ENCODE data around the gene PRTG. TPM values are rescaled to one million over a fixed set of nuclear protein-coding genes. Genes with fewer than 3 reads are reported as not detected.
"Not testable (repeated sequence)": the region's sequence is repeated elsewhere in the genome, so short reads cannot be mapped to it uniquely, and the experiment has no call there.

Gene PRTG
- total and polyA plus RNA-seq, 2 donors, result 0.68 to 16.2 TPM

DNA sequence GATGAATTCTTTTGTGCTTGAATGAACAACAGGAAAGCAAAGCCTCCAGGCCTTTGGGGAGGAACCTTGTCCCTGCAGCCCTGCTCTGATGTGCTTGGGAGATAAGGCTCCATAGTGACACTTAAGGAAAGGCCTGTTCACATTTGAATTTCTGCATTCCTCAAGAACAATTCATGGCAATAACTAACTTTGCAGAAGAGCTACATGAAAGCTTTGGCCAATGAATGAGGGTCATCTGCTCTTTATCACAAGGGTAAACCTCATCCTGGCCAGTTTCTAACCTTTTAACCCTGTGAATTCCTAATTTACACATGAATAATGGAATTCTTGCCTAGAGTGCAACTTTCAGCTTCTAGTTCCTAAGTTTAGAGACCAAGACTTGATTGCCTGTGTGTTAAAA is 5.6 kb downstream of the PRTG start:
- H3K4me3 ChIP-seq (ENCODE audit: low read depth, low read length), result no peak overlapping the region
- H3K27ac ChIP-seq (ENCODE audit: low read depth), result no peak overlapping the region
- no peak for DNase-seq (ENCODE audit: extremely low spot score)
- no peaks in the 10 kb centered on the region for H3K36me3 ChIP-seq (ENCODE audit: insufficient read depth)
- H3K4me1 ChIP-seq (ENCODE audit: insufficient read depth), result no peaks in the 10 kb centered on the region

DNA sequence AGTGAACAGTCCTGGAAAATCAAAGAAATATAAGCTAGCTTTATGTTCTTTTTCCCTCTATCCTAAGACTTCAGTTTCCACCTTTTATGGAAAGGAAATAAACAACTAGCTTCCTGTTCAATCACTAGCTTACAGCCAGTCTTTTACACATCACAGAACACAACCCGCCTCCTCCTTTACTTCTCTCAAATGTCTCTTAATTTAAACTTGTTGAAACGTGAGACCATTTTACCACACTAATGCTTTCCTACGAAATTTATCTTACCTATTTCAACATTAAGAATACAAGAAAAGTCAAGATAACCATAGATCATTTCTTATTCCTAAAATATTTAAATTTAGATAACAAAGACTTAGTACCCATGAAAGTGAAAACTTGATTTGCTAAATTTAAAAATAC is 6.2 kb downstream of the PRTG start:
- H3K4me3 ChIP-seq (ENCODE audit: low read depth, low read length), result no peak overlapping the region
- WGBS, result 76% methylated on average over 3 of the region's 3 CpGs
- H3K27ac ChIP-seq (ENCODE audit: low read depth), result no peak overlapping the region
- no peaks in the 10 kb centered on the region for H3K36me3 ChIP-seq (ENCODE audit: insufficient read depth)
- no peaks in the 10 kb centered on the region for H3K4me1 ChIP-seq (ENCODE audit: insufficient read depth)
- DNase-seq (ENCODE audit: extremely low spot score), result no peak

DNA sequence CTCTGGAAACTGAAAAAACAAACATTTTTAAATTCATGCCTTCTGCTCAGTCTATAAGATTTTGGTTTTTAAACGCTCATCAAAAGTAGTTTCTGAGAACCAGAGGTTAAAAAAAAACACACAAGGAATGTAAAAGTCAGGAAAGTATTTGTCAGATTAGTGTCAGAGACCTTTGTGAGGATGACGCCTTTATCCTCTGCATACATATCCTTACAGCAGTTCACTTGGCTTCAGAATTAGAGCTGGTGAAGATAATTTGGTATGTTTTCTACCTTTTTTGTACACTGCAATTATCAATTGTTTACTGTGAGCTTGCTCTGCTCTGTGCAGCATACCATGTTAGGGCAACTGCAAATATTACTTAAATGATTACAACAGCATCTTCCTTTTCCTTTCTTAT is 8.3 kb downstream of the PRTG start:
- WGBS, result 55% methylated on average over 2 of the region's 2 CpGs
- no peak overlapping the region for H3K4me3 ChIP-seq (ENCODE audit: low read depth, low read length)
- no peak for DNase-seq (ENCODE audit: extremely low spot score)
- no peaks in the 10 kb centered on the region for H3K4me1 ChIP-seq (ENCODE audit: insufficient read depth)
- H3K36me3 ChIP-seq (ENCODE audit: insufficient read depth), result no peaks in the 10 kb centered on the region
- H3K27ac ChIP-seq (ENCODE audit: low read depth), result no peak overlapping the region

DNA sequence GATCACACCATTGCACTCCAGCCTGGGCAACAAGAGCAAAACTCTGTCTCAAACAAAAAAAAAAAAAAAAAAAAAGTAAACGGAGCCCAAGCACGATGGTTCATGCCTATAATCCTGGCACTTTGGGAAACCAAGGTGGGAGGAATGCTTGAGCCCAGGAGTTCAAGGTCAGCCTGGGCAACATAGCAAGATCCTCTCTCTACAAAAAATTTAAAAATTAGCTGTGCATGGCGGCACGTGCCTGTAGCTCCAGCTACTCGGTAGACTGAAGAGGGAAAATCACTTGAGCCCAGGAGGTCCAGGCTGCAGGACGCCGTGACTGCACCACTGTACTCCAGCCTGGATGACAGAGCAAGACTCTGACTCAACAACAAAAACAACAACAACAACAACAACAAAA is 9.5 kb downstream of the PRTG start:
- H3K4me3 ChIP-seq (ENCODE audit: low read depth, low read length); H3K36me3 ChIP-seq (ENCODE audit: insufficient read depth); H3K4me1 ChIP-seq (ENCODE audit: insufficient read depth); H3K27ac ChIP-seq (ENCODE audit: low read depth); DNase-seq (ENCODE audit: extremely low spot score): not testable (repeated sequence)
- 97% methylated on average over 7 of the region's 7 CpGs for WGBS

DNA sequence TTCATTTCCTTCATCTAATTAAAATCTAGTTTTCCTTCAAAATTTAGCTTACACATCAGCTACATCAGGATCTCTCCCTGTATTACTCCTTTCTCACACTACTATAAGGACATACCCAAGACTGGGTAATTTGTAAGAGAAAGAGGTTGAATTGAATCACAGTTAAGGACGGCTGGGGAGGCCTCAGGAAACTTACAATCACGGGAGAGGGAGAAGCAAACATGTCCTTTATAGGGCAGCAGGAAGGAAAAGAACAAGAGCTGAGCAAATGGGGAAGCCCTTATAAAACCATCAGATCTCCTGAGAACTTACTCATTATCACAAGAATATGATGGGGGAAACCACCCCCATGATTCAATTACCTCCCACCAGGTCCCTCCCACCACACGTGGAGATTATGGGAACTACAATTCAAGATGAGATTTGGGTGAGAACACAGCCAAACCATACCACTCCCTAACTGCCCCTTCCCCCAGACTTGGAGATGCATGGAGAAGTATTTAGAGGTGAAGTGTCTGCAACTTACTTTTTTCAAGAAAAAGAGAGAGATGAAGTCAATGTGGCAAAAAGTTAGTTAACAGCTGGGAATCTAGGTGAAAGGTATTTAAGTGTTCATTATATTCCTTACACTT is 21.3 kb downstream of the PRTG start:
- 28% methylated on average over 3 of the region's 3 CpGs for WGBS
- Histone ChIP-seq H3K4me3 (ENCODE audit: low read depth, low read length) (no peak overlapping the region), H3K36me3 (ENCODE audit: insufficient read depth) (no peaks in the 10 kb centered on the region), H3K4me1 (ENCODE audit: insufficient read depth) (no peaks in the 10 kb centered on the region), H3K27ac (ENCODE audit: low read depth) (no peak overlapping the region)
- DNase-seq (ENCODE audit: extremely low spot score), result no peak

DNA sequence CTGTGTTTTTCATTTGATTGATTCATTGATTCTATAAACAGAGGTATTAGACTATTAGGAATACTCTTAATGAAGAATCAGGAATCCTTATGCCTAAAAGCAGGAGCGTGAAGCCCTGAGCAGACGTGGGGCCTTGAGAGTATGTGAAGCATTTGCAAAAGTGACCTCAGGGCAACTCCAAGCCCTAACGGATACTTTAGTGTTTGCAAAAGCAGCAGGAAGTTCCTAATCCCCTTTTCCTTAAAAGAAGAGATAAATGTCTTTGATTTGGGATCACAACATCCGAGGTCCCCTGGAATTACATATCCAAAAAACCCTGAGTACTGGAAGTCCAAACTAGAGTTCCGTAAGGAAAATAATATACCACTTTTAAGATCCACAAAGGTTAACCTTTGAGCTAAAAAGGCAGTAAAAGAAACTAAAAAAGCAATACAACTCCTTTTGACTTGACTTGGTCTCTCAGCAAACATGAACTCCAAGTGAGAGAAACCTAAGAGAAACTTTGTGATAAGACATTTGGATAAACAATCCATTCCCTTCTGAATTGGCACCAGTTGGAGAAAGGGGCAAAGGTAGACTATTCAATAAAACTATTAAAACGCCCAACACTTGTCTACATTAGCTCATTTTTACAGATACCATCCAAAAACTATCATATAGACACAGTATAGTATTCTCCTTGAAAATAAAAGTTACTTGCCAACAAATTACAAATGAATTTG is 27.4 kb downstream of the PRTG start:
- Histone ChIP-seq H3K4me3 (ENCODE audit: low read depth, low read length) (no peak overlapping the region), H3K4me1 (ENCODE audit: insufficient read depth) (no peaks in the 10 kb centered on the region), H3K36me3 (ENCODE audit: insufficient read depth) (no peaks in the 10 kb centered on the region), H3K27ac (ENCODE audit: low read depth) (no peak overlapping the region)
- WGBS, result 55% methylated on average over 6 of the region's 6 CpGs
- DNase-seq (ENCODE audit: extremely low spot score), result no peak

DNA sequence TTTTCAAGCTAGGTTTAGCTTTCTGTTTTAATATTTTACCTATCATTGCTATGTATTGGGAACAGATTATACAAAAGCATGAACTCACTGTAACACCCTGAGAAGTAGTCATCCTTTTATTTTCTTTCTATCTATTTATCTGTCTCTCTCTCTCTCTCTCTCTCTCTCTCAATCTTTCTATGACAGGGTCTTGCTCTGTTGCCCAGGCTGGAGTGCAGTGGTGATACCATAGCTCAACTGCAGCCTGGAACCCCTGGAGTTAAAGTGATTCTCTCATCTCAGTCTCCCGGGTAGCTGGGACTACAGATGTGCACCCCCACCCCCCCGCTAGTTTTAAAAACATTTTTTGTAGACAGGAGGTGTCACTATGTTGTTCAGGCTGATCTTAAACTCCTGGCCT is 28.9 kb downstream of the PRTG start:
- Histone ChIP-seq H3K4me1 (ENCODE audit: insufficient read depth) (no peaks in the 10 kb centered on the region), H3K36me3 (ENCODE audit: insufficient read depth) (no peaks in the 10 kb centered on the region), H3K27ac (ENCODE audit: low read depth) (no peak overlapping the region), H3K4me3 (ENCODE audit: low read depth, low read length) (no peak overlapping the region)
- 51% methylated on average over 2 of the region's 2 CpGs for WGBS
- no peak for DNase-seq (ENCODE audit: extremely low spot score)

DNA sequence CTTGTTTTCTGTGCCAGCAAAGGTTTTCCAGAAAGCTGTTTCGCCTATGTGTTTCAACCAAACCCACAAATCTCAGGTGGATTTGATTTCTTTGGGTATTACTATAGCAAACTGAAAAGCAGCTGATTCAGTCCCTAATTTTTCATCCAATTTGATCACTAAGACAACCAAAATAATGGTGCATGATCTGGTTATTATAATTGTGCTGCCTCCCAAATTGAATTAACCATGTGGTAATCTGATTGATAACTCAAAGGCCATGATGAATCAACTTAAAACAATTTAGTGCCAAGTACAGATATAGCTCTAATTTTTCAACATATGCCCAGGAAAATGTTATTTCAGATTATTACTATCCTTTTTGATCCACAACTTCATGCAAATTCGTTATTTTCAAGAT is 30.6 kb downstream of the PRTG start:
- H3K4me3 ChIP-seq (ENCODE audit: low read depth, low read length), result no peak overlapping the region
- H3K4me1 ChIP-seq (ENCODE audit: insufficient read depth), result no peaks in the 10 kb centered on the region
- H3K36me3 ChIP-seq (ENCODE audit: insufficient read depth), result no peaks in the 10 kb centered on the region
- no peak overlapping the region for H3K27ac ChIP-seq (ENCODE audit: low read depth)
- DNase-seq (ENCODE audit: extremely low spot score), result no peak
- 88% methylated on average over 2 of the region's 2 CpGs for WGBS

DNA sequence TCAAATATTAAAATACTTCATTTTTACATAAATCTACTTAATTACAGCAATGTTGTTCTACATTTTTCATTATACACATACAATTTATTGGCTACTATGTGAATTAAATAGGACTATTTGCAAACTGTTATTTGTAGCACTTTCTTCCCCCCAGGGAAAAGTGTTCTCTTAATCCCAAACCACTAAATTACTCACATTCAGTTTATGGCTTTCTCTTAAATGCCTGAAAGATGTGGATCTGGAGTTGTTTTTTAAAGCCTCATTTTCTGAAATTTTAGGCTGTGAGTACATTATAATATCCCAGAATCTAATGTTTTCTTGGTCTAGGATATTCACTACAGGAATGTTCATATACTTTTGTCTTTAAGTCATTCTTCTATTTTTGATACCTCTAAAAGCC is 32.7 kb downstream of the PRTG start:
- H3K4me3 ChIP-seq (ENCODE audit: low read depth, low read length), result no peak overlapping the region
- H3K4me1 ChIP-seq (ENCODE audit: insufficient read depth), result no peaks in the 10 kb centered on the region
- H3K27ac ChIP-seq (ENCODE audit: low read depth), result no peak overlapping the region
- DNase-seq (ENCODE audit: extremely low spot score), result no peak
- H3K36me3 ChIP-seq (ENCODE audit: insufficient read depth), result no peaks in the 10 kb centered on the region

DNA sequence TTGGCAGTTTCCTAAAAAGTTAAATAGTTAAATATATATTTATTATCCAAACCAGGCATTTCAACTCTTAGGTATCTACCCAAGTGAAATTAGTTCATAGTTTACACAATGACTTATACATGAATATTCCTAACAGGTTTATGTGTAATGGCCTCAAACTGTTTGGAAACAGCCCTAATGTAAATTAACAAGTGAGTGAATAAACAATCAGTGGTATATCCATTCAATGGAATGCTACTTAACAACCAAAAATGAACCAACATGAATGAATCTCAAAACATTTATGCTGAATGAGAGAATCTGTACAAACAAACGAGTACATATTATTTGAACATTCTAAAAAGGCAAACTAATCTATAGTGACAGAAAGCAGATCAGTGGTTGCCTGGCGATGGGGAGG is 33.5 kb downstream of the PRTG start:
- Histone ChIP-seq H3K27ac (ENCODE audit: low read depth) (no peak overlapping the region), H3K4me1 (ENCODE audit: insufficient read depth) (no peaks in the 10 kb centered on the region), H3K36me3 (ENCODE audit: insufficient read depth) (no peaks in the 10 kb centered on the region), H3K4me3 (ENCODE audit: low read depth, low read length) (no peak overlapping the region)
- no peak for DNase-seq (ENCODE audit: extremely low spot score)
- WGBS, result 49% methylated on average over 2 of the region's 2 CpGs

DNA sequence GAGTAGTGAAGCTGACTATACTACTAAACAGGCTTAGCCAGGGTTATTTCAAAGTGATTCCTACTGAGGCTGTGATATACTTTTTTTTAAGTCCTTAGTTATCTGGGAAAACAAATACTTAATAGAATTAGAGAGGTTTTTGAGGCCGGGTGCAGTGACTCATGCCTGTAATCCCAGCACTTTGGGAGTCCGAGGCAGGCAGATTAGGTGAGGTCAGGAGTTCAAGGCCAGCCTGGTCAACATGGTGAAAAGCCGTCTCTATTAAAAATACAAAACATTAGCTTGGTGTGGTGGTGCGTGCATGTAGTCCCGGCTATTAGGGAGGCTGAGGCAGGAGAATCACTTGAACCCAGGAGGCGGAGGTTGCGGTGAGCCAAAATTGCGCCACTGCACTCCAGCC is 34.2 kb downstream of the PRTG start:
- WGBS, result 78% methylated on average over 8 of the region's 8 CpGs
- no peak overlapping the region for H3K27ac ChIP-seq (ENCODE audit: low read depth)
- no peaks in the 10 kb centered on the region for H3K36me3 ChIP-seq (ENCODE audit: insufficient read depth)
- no peak overlapping the region for H3K4me3 ChIP-seq (ENCODE audit: low read depth, low read length)
- DNase-seq (ENCODE audit: extremely low spot score), result no peak
- H3K4me1 ChIP-seq (ENCODE audit: insufficient read depth), result no peaks in the 10 kb centered on the region

DNA sequence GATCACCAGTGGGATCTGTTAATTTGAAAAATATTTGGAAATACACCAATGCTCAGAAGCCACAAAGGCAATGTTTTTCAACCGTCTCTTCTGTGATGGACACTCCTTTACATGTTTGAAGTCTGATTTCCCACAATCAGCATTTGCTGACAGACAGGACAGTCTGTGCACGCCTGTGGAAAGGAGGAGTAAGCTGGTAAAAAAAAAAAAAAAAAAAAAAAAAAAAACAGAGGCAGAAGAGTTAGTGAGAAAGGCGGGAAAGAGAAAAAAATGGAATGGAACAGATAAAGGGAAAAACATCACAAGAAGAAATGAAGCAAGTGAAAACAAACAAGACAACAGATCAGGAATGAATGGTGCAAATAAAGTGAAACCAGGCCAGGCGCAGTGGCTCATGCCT is 35.0 kb downstream of the PRTG start:
- Histone ChIP-seq H3K36me3 (ENCODE audit: insufficient read depth) (no peaks in the 10 kb centered on the region), H3K4me1 (ENCODE audit: insufficient read depth) (no peaks in the 10 kb centered on the region), H3K27ac (ENCODE audit: low read depth) (no peak overlapping the region), H3K4me3 (ENCODE audit: low read depth, low read length) (no peak overlapping the region)
- no peak for DNase-seq (ENCODE audit: extremely low spot score)
- WGBS, result 72% methylated on average over 4 of the region's 4 CpGs

DNA sequence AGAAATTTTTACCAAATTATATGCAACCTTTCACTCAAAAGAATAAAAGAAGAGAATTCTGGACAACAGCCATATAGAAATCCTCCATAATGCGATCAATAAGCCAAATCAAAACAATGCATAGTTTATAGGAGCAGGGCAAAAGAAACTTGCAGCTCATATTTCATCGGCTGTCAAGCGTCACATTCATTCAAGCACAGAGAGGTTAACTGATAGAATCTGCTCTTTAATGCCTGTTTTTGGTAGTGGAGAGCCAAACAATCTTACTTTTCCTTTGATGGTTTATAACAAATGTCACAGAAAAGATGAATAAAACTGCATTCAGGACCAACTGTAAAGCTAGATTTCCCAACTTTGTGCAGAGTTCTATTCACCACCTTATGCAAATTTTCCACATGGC is 35.4 kb downstream of the PRTG start:
- H3K36me3 ChIP-seq (ENCODE audit: insufficient read depth), result no peaks in the 10 kb centered on the region
- no peak for DNase-seq (ENCODE audit: extremely low spot score)
- H3K4me3 ChIP-seq (ENCODE audit: low read depth, low read length), result no peak overlapping the region
- H3K4me1 ChIP-seq (ENCODE audit: insufficient read depth), result no peaks in the 10 kb centered on the region
- no peak overlapping the region for H3K27ac ChIP-seq (ENCODE audit: low read depth)
- 34% methylated on average over 3 of the region's 3 CpGs for WGBS

DNA sequence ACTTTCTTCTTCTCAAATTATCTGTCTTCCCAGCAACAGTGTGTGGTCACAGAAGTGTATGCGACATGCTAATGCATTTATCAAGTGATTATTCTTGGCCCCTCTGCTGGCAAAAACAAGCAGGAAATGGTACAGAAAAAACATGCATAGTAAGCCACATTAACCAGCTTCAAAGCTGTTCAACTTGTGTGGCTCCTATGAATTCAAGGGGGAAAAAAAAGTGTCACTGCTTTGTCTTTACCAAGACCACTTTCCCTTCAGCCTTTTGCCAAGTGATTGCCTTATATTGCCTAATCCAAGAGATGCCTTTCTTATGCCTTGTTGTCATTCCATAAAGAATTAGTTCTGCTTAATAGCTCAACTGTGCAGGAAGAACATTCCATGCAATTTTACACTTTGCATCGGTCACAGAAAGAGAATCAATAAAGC is 39.1 kb downstream of the PRTG start:
- no peak overlapping the region for H3K4me3 ChIP-seq (ENCODE audit: low read depth, low read length)
- H3K4me1 ChIP-seq (ENCODE audit: insufficient read depth), result no peaks in the 10 kb centered on the region
- H3K36me3 ChIP-seq (ENCODE audit: insufficient read depth), result no peaks in the 10 kb centered on the region
- no peak overlapping the region for H3K27ac ChIP-seq (ENCODE audit: low read depth)
- DNase-seq (ENCODE audit: extremely low spot score), result no peak
- 47% methylated on average over 2 of the region's 2 CpGs for WGBS

DNA sequence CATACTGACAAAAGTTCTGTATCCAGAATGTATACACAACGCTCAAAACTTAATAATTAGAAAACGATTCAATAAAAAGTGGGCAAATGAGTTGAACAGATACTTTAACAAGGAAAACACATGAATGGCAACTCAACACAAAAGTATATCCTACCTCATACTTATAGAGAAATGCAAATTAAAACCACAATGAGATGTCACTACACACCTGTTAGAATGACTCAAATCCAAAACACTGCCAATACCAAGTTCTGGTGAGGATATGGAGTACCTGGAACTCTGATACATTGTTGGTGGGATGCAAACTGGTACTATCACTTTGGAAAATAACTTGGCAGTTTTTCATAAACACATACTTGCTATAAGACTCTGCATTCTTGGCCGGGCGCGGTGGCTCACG is 42.1 kb downstream of the PRTG start:
- Histone ChIP-seq H3K27ac (ENCODE audit: low read depth) (no peak overlapping the region), H3K4me1 (ENCODE audit: insufficient read depth) (no peaks in the 10 kb centered on the region), H3K36me3 (ENCODE audit: insufficient read depth) (no peaks in the 10 kb centered on the region), H3K4me3 (ENCODE audit: low read depth, low read length) (no peak overlapping the region)
- WGBS, result 91% methylated on average over 6 of the region's 6 CpGs
- no peak for DNase-seq (ENCODE audit: extremely low spot score)

Measured in urinary bladder (tissue), 4 donors.